Fibroblast of skin of left biceps (primary cell): ENCODE data around the gene TLR8.

ENCODE experiments used
- DNase-seq, 2 experiments: peaks; one replicate each; pipeline ENCODE4 v3.0.0-alpha.2; 2013; ENCODE audit warnings: low read depth in 2 of 2

TLR8 gene

DNA sequence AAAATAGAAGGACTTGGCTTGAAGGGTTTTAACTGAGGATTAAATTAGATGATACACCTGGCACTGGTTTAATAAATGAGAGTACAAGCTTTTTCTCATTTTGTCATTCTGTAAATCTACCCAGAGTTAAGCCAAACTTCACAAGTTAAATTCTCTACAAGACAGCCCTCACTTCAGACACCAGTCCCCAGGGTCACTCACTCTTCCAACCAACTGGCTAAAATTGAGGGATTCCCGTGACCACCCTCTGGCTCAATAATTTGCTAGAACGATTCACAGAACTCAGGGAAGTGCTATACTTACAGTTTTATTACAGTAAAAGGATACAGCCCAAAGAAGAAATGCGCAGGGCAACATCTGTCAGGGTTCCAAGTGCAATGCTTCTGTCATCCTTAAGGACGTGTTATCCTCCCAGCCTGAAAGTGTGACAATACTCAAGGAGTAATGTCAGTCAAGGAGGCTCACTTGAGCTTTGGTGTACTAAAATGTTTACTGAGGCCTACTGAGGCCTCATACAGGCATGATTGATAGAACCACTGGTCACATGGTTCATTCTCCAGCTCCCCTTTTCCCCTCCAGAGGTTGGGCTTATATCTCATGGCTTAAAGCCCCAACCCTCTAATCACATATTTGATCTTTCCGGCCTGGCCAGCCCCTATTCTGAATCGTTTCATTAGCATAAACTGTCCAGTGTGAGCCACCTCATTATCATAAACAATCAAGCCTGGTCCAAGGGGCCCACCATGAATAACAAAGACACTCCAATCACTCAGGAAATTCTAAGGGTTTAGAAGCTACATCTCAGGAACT, 58.9 kb downstream of the TLR8 start:
- no peak for DNase-seq

GRCh38 chrX:12966151-12966550, 59.7 kb downstream of the TLR8 start:
- DNase-seq = no peak

DNA sequence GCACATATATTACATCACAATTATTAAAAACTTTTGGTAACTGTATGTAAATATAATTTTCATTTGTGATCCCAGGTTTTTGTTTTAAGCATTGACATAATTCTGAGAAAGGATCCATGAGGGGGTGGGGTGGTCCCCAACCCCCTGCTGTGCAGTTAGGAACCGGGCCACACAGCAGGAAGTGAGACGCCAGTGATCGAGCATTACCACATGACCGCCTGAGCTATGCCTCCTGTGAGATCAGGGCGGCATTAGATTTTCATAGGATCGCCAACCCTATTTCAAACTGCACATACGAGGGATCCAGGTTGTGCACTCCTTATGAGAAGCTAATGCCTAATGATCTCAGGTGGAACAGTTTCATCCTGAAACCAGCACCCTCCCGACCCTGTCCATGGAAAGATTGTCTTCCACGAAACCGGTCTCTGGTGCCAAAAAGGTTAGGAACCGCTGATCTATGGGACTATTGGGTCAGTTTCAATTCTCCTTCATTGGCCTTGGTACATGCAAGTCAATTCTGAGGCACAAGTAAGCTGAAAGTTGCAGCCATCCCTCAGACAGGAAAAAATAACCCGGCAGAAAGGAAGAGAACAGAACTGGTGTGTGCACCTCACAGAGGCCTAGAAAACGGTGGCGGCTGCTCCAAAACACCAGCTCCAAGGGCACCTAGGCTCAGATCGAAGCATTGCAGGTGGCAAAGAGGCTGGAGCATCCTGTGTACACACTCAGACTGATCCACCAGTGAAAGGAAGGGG, 61.5 kb downstream of the TLR8 start:
- DNase-seq = no peak

- DNase-seq = peak in 1 of 2 experiments; percentile 25
Measured at GRCh38 chrX:12970691-12971202, 64.3 kb downstream of the TLR8 start.

DNA sequence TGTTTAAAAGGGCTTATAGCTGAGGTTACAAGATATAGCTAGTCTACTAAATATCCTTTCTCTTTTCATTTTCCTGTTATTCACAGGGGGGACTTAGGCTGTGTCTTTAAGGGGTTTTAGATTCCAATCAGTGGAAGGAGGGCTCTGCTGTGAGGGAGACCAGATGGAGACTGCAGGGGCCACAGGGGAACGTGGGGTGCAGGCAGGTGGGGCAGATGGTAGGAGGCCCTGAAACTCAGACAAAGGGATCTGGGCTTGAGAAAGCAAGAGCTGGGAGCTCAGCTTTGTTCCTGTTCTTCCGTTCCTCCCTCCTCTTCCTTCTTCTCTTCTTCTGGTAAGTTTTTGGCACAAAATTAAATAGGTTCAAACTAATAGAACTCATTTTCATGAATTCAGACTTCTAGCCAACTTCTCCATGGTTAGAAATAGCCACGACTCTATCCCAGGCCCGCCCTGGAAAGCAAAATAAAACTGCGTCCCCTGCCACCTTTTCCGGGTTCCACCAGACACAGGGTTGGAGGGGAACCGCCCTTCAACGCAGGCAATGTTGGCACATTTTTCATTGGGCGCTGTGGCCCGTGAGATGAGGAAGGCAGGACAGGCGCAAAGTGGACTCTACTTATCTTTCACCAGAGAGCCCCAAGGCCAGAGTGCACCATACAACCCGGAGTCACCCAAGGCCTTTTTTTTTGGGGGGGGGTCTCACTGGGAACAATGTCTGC, 65.0 kb downstream of the TLR8 start:
- no peak for DNase-seq

DNA sequence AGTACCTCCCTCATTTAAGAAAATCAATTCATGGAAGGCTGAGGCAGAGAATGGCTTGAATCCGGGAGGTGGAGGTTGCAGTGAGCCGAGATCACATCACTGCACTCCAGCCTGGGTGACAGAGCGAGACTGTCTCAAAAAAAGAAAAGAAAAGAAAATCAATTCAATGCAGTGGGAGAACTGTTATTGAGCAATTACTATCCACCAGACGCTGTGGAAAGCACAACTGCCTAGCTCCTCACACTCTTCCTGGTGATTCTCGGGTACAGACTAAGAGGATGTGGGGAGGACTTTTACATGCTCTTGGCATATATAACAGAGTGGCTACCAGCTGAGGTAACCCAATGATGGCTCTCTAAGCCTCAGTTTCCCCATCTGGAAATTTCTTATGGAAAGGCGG, 65.8 kb downstream of the TLR8 start:
- DNase-seq = no peak
